HPDE6-E6E7 (cell line): ENCODE results near the gene TSPAN11.
"Not testable (repeated sequence)": the region's sequence is repeated elsewhere in the genome, so short reads cannot be mapped to it uniquely, and the experiment has no call there.

Source experiments
- DNase-seq: peaks from one replicate; pipeline ENCODE4 v3.0.0; 2011; ENCODE audit warnings: missing footprints; ENCODE audit errors: extremely low spot score

TSPAN11 gene

GRCh38 chr12:31019561-31019960 is 93.0 kb downstream of the TSPAN11 start:
- DNase-seq, result no peak

- no peak for DNase-seq
These were observed 93.4 kb downstream of the TSPAN11 start for GRCh38 chr12:31019976-31020375.

GRCh38 chr12:31020385-31021166 is 94.0 kb downstream of the TSPAN11 start:
- DNase-seq, result no peak

- DNase-seq, result no peak
These were observed 94.6 kb downstream of the TSPAN11 start for GRCh38 chr12:31021181-31021580.

- no peak for DNase-seq
These were observed 95.4 kb downstream of the TSPAN11 start for GRCh38 chr12:31021809-31022494.

GRCh38 chr12:31023271-31023724 is 96.8 kb downstream of the TSPAN11 start:
- no peak for DNase-seq

GRCh38 chr12:31026202-31026601 is 99.7 kb downstream of the TSPAN11 start:
- DNase-seq, result no peak

- DNase-seq, result not testable (repeated sequence)
These were observed 100.5 kb downstream of the TSPAN11 start for GRCh38 chr12:31027006-31027405.

- no peak for DNase-seq
These were observed 102.9 kb downstream of the TSPAN11 start for GRCh38 chr12:31029468-31029867.

GRCh38 chr12:31029916-31030562 is 103.5 kb downstream of the TSPAN11 start:
- no peak for DNase-seq

- no peak for DNase-seq
These were observed 105.4 kb downstream of the TSPAN11 start for GRCh38 chr12:31031951-31032335.

GRCh38 chr12:31033146-31033545 is 106.6 kb downstream of the TSPAN11 start:
- no peak for DNase-seq

GRCh38 chr12:31033681-31034080 is 107.1 kb downstream of the TSPAN11 start:
- DNase-seq, result no peak

GRCh38 chr12:31034372-31034771 is 107.8 kb downstream of the TSPAN11 start:
- DNase-seq, result no peak

- no peak for DNase-seq
These were observed 108.7 kb downstream of the TSPAN11 start for GRCh38 chr12:31035226-31035625.

- no peak for DNase-seq
These were observed 109.6 kb downstream of the TSPAN11 start for GRCh38 chr12:31035967-31036665.

- no peak for DNase-seq
These were observed 110.5 kb downstream of the TSPAN11 start for GRCh38 chr12:31037028-31037427.

GRCh38 chr12:31037931-31038330 is 111.4 kb downstream of the TSPAN11 start:
- no peak for DNase-seq

- no peak for DNase-seq
These were observed 114.6 kb downstream of the TSPAN11 start for GRCh38 chr12:31041033-31041564.
